NCI-H1694 treated with DMSO at 0.1 percent for 48 hours (cell line): ENCODE results near the gene SEMA4B.

ENCODE experiments used
- DNase-seq: peaks from one replicate; lab custom pipeline; 2025; lab: John Stamatoyannopoulos, UW

Gene SEMA4B

DNA sequence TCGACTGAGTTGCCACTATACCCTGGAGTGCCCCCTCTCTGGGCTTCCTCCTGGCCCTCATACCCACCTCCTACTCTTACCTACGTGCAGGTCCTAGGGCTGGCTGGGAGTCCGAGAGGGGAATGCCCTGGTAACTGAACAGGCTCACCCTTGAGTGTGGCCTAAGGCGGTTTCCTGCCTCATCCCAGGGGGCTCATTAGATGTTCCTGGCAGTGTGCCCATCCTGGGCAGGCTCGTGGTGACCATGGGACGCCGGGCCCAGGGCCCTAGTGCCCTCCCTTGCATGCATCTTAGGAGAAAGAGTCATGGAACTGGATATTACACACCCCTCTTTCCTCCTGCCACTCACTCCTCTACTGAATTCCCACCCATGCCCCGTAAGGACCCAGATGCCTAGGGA is 2.8 kb downstream of the SEMA4B start:
- DNase-seq = no peak

DNA sequence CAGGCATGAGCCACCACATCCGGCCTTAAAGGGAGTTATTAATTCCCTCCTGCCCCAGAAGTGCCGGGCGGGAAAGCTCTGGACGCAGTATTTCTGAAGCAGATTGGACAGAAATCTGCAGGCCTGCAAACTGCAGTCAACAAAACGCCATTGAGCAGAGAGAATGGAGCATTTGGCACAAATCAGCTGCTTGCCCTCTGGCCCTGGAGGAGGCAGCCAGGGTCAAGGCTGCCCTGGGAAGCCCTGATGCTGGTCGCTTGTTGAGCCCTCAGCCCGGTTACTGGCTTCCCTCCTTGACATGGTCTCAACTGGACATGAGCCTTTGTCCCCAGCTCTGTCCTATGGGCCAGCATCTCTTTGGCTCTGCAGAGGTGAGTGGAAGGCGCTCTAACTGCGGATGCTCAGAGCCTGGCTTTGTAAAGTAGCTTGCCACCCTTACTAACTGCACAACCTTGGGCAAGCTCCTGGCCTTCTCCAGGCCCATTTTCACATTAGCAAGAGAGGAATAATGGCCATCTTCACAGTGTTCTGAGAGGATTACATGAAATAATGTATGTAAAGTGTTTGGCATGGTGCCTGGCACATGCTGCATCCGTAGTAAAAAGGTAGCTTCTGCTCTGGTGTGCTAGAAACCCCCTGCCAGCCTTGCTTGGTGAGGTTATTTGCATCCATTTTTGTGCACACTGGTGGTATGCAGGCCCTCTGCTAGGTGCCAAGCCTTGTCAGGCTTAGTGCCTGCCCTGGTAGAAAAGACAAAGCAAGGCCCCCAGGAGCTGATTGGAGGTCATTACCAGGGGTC is 4.1 kb downstream of the SEMA4B start:
- DNase-seq = no peak

GRCh38 chr15:90205886-90206285 is 4.8 kb downstream of the SEMA4B start:
- no peak for DNase-seq

DNA sequence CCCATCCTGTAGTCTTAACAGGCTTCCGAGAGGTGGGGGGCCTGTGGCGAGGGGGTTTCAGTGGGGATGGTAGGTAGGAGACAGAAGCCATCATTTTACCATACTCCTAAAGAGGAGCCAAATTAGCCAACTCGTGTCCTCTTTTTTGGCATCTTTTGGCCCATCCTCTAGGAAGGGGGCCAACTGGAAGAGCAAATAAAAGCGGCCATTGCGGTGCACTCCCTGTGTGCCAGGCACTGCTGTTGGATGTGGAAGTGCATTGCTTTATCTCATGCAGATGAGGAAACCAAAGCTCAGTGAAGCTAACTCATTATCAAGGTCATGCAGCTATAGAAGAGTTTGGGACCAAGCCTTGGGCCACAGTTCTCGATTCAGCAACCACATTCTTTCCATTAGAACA is 6.1 kb downstream of the SEMA4B start:
- DNase-seq = no peak

- no peak for DNase-seq
These were observed 7.2 kb downstream of the SEMA4B start for GRCh38 chr15:90208356-90208755.

DNA sequence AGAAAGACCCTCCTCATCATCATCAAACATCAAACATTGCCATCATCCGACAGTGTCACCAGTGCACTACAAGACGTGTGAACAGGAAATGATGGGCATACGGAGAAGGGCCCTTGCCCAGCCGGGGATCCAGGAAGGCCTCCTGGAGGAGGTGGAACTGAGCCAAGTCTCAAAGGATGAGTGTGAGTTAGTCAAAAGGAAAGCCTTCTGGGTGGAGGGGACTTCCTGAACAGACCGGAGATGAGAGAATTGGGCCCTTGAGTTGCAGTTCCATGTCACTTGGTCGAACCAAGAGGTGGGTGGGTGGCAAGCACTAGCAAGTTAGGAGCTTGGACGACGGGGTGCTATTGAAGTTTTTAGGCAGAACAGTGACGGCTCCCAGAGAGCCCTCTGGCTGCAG is 8.5 kb downstream of the SEMA4B start:
- no peak for DNase-seq

GRCh38 chr15:90210593-90210992 is 9.5 kb downstream of the SEMA4B start:
- no peak for DNase-seq

DNA sequence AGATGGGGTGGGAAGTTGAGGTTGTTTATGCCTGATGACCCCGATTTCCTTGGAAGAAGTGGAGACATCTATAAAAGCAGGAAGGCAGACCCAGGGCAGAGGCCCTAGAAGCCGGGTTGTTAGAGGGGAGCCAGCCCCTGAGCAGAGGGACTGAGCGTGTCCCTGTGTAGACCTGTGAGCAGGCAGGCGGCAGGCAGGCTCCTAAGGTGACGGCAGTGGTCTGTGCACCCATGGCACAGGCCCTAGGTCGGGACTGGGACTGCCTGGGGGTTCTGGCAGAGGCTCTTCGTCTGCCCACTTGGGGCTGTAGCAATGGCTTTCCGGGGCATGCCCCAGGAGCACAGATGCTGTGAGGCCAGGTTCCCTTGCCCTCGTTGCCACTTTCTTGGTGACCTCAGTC is 9.9 kb downstream of the SEMA4B start:
- no peak for DNase-seq

DNA sequence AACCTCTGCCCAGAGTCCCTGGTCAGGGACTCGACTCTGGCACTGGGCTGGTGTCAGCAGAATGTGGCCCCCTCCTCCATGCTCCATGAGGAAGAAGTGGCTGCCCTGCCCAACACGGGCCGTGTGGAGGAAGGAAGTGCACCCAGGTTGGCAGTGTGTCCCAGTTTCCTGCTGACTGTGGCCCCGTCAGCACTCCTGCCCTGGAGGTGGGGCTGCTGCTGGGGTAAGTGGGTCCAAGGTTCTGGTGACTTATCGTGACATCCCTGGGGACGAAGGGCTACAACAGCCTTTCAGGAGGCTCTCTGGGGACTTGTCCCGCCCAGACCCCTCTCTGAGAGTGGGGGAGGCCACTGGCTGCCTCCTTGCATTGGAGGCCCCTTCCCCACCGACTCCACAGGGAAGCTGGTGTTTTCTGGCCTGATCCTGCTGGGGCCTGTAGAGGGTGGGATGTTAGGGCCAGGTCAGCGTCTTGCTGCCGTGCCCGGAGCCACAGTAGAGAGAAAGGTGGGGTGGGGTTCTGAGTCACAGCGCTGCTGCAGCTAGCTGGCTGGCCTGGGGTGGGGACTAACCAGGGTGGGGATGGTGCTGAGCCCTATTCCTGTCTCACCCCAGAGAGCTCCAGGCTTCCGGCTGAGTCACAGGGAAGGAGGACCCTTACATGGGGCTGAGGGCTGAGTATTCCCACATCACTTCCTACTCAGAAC is 10.5 kb downstream of the SEMA4B start:
- DNase-seq = no peak

GRCh38 chr15:90212221-90213098 is 11.3 kb downstream of the SEMA4B start:
- no peak for DNase-seq

- no peak for DNase-seq
These were observed 12.1 kb downstream of the SEMA4B start for GRCh38 chr15:90213122-90213817.

DNA sequence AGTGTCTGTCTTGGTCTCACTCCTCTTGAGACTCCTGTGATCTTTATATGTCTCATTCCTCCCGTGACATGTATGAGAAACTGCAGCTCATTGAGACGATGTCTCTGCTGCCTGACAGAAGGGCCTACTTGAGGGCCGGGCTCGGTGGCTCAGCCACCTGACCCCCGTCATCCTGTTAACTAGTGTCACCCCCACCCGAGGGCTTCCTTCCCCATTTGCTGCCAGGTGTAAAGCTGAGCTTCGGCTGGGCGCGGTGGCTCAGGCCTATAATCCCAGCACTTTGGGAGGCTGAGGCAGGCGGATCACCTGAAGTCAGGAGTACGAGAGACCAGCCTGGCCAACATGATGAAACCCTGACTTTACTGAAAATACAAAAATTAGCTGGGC is 12.7 kb downstream of the SEMA4B start:
- no peak for DNase-seq

- DNase-seq = no peak
These were observed 13.5 kb downstream of the SEMA4B start for GRCh38 chr15:90214553-90215196.

DNA sequence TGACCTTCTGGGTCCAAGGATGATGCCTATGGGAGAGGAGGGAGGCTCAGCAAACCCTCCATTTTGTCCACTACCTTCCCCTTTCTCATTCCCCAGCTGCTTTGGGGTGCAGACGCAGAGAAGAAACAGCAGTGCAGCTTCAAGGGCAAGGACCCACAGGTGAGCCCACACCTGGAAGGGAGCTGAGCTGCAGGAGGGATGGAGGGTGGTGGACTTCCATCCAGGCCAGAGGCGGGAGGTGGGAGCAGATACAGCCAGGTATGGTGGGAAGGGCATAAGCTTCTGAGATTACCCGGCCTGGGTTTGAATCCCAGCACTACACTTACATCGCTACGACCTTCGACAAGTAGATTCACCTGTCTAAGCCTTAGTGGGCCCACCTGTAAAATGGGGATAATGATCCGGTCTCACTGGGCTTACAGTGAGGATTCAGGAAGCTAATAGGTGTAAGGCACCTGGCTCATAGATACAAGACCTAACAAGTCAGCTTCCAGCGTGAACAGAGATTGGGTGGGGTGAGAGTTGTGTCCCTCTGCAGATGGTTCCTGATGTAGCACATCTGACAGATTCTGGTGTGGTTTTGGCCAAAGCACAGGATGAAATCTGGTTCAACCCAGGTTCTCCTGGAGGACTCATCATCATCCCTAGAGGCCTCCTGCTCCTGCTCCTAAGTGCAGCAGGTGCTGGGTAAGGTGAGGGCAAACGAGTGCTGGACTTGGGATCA is 16.7 kb downstream of the SEMA4B start:
- DNase-seq = no peak

- no peak for DNase-seq
These were observed 18.5 kb downstream of the SEMA4B start for GRCh38 chr15:90219421-90220141.

GRCh38 chr15:90221246-90221900 is 20.2 kb downstream of the SEMA4B start:
- peak; percentile 68 for DNase-seq

- no peak for DNase-seq
These were observed 21.4 kb downstream of the SEMA4B start for GRCh38 chr15:90222547-90222946.

GRCh38 chr15:90223441-90224165 is 22.5 kb downstream of the SEMA4B start:
- DNase-seq = no peak

GRCh38 chr15:90225047-90225446 is 23.9 kb downstream of the SEMA4B start:
- DNase-seq = no peak
